ENCODE data around the gene CD36.

Gene CD36

DNA sequence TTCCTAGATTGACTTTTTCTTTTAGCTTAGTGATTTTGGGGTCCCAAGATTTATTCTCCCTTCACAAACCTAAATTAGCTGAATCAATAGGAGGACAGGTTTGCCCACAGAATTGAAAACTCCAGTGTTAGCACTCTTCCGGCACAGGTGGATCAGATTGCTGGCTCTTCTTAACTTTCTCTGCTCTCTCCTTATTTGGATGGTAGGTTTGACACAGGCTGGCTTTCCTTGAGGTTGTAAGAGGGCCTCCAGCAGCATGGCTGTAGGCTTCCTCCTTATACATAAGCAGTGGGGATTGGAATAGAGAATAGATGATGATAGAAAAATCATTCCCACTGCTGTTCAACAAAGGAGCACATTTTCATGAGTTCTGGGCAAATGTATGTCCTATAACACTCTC is 9.4 kb upstream of the CD36 start:
- DNase-seq, result no peak

DNA sequence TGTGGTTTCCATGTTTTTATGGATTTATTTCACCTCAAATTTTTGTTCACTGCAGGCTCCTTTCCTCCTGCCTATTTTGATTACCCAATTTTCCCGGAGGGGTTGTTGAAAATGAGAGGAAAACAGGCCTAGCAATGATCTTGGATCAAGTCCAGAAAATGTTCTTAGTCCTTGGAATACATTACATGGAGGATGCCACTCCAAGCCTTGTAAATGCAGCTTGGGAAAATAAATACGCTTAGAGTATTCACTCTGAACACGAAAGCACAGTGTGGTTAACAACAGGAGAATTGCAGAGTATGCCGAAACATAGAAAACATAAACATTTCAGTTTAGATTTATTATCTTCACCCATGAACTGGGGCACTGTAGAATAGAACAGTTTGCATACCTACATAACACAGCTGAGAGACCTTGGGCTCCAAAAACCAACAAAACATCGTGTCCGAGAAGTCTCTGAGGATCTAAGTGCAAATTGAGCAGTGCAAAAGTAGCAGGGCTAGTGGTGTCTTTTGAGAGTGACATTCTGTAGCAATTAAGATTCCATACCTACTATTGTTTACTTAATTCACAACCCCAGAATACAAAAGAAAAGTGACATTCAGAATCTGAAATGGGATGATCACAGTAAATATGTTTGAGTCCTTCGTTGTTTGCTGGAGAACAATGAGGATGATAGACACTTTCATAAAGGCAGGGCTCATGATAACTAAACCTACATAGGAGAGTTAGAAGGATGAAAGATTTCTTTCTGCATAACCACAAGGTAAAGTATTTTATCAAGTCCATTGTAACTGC is 7.6 kb upstream of the CD36 start:
- peak; percentile 89 for DNase-seq

DNA sequence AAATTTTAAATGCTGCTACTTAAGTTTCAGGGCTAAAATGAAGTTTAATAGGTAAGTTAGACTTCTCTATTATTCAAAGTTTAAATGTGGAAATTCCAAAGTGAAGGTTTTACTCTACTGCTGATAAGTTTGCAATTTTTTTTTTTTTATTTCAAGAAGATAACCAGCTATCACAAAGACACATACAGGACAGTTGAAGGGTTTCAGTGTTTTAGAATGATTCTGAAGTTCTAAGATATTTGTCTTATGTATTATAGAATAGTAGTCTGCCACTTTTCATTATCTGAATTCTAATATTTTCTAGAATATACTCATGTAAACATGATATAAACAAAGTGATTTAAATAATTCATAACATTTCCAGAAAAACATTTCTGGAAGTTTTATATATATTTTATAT is 7.0 kb upstream of the CD36 start:
- DNase-seq, result no peak

DNA sequence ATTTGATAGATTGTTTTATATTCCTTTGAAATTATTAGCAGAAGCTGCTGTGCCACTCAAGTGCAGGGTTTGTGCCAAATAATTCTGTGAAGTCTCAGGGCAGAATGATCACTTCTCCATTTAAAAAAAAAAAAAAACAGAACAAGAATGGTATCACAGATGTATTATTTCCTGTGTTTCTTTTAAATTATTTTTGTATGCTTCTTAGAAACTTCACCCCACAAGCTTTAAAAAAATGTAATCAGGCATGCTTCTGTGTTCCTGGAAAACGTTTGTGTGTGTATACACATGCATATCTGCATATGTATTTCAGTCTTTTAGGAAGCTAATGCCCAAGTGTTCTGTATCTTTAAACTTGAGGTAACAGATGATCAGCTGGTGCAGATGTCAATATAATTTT is 6.3 kb upstream of the CD36 start:
- DNase-seq, result no peak

- no peak for DNase-seq
Observed at GRCh38 chr7:80632819-80633218, 5.6 kb upstream of the CD36 start.

DNA sequence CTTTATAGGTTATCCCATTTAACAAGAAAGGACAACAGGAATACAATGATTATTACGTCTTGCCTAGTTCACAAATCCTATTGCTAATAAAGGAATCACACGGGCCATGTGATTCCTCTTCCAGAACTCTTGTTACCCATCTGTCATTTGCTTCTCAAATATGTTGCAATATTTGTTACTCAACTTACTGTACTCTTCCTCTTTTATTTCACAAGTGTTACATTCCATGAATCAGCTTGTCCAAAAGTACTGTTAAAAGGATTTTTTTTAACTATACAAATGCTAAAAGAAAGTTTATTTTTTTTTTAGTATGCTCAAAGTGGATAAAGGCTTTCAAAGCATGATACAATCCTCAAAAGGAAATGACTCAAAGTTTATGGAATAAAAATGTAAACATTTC is 3.9 kb upstream of the CD36 start:
- no peak for DNase-seq

- no peak for DNase-seq
Observed at GRCh38 chr7:80635533-80635932, 2.9 kb upstream of the CD36 start.

- DNase-seq, result peak; percentile 76
Observed at GRCh38 chr7:80635998-80636397, 2.4 kb upstream of the CD36 start.

DNA sequence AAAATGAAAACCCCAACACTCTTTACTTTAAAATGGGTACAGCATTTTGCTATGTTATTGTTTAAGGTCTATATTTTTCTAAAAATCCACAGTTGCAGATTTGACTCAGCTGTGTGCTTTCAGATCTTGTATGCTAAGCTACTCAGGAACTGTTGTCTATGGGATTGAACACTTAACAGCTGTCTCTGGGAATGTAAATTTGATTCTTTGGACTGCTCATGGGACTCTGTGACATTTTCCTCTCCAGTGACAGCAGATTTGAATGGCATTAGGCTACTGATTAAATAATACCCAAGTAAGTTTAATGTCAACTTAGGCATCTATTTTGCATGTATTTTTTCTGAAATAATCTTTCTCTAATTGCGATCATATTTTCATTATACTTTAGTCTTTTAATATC is 1.7 kb upstream of the CD36 start:
- peak; percentile 42 for DNase-seq

- DNase-seq, result no peak
Observed at GRCh38 chr7:80637454-80637853, 988 bp upstream of the CD36 start.

DNA sequence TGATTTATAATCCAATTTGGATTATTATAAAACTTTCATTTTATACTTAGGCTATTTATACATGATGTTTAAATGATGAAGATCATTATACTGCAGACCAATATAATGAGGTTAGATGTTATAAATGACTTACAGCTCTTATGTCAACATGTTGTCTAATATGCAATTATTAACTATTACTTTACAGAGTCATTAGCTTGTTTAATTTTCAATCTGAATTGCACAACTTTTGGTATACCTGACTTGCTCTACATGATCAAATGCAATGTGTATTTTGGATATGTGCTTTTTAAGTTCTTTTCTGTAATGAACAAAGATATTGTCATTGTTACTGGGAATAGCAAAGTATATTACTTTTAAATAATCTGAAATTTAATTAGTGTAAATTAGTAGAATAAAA is 569 bp downstream of the CD36 start:
- no peak for DNase-seq

DNA sequence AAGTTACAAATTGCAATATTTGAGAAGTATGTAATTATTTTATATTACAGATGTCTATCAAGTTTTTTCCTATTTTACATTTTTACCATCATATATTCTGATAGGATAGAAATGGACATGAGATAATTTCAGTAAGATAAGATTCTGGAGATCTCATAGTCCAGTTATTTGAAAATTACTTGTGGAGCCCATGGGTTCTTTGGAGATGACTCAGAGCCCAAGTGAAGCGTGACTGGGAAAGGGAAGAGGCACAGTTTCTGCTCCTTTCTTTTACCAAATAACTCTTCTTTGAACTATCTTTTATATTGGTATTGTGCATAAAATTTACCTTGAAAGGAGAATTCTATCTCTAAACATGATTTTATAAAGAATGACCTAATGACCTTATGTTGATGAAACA is 2.4 kb downstream of the CD36 start:
- DNase-seq, result peak; percentile 31

DNA sequence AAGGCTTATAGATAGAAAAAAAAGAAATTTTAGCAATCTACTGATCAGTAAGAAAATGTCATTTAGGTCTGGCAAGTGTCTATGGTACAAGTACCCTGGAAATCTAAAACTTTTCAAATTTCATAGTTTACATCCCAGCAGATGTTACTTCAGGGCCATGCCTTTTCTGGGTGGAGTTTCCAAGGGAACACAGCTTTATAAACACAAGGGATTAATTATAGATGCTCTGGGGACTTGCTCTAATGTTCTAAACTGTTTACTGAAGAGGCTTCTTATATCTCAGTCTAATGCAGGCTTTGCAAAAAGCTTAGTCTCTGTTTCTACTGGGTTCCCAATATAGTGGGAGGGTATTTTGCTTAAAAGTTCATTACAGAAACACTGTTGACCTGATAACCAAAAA is 3.1 kb downstream of the CD36 start:
- DNase-seq, result peak; percentile 57

GRCh38 chr7:80642871-80643270 is 4.4 kb downstream of the CD36 start:
- DNase-seq, result no peak

GRCh38 chr7:80643336-80643915 is 5.0 kb downstream of the CD36 start:
- no peak for DNase-seq

DNA sequence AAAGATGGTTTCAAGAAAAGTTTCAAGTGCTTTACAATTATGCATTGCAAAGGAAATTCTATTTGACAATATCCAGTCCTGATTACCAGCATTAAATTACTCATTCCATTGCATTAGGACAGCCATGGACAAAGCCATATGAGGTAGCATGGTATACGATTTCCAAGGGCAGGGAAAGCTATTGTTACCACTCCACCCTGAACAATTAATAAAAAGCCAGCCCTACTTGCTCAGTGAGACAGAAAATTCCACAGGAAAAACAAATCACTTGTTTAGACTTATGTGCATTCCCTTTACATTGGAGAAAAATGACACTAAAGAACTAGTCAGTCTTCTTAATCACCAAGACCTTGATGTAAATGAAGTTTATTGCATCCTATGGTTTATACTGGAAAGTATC is 5.6 kb downstream of the CD36 start:
- peak; percentile 20 for DNase-seq

DNA sequence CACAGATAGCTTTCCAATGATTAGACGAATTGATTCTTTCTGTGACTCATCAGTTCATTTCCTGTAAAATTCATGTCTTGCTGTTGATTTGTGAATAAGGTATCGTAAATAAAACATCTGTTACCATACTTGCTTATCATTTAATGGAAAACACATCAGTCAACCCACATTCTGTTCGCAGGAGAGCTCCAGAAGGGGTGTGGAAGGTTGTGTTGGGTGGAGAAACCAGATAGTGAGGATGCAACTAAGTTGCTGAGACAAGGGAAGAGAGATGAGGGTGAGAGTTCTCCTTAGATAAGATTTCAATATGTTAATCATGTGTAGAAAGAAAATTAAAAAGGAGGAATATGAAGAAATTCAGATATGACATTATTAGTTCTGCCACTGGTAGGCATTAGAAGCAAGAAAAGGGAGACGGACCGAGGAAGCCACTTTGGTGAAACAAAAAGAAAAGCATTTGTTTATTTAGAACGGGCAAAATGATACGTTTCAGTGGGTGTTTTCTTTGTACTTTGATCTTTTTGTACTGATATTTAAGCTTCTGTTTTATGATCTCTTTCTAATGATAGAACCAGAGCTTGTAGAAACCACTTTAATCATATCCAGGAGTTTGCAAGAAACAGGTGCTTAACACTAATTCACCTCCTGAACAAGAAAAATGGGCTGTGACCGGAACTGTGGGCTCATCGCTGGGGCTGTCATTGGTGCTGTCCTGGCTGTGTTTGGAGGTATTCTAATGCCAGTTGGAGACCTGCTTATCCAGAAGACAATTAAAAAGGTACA is 7.8 kb downstream of the CD36 start:
- DNase-seq, result peak; percentile 57

DNA sequence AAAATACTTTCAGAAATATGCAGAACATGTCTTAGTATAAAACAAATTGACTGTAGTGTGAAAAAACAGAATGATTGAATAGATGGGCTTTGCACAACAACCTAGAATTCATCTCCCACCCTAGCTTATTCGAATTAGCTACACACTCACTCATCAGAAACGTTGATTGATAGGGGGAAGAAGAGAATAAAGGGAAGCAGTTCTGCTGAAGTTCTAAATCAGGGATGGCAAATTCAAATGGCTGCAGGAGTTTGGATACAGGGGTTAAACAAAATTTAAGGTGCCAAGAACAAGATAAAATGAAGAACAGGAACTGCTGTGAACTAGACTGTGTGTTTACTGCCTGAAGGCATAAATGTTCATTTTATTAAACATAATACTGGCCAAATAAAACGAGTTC is 9.0 kb downstream of the CD36 start:
- DNase-seq, result no peak

DNA sequence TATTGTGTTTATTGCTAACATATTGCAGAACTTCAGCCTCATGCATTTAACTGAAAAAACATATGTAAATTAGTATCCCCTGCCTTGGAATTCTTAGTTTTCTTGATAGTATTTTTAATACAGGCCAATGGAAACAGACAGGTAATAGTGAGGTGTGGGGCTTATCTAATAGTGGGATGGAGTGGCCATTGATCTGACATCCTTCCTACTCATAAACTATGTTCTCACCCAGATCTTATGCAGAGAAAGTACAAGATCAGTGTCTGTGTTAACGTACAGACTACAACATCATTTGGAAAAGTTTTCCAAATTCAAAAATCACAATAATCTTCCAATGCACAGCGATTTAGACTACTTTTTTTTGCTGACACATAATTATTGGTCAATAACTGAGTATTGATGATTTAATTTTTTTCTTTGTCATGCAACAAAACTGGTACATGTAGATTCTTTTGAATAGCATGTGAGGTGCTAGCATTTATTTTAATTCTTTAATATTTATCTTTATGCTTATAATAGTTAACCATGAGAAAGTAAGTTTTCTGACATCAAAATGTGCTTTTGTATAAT is 9.7 kb downstream of the CD36 start:
- DNase-seq, result no peak

DNA sequence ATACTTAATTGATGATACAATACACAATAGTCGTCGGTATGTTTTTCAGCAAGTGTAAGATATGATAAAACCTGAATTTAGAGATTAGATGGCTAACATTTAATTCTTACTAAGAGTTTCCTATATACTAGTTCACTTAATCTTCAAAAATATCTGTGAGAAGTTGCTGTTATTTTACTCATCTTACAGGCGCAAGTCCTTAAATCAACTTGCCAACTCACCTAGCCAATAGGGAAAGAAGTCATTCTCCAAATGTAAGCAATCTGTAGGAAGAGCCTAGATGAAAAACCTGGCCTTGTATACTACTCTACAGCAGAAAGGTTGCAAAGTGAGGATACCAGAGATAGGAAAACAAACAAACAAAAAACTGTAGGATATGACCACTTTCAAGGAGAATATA is 10.6 kb downstream of the CD36 start:
- DNase-seq, result no peak

GRCh38 chr7:80650030-80650429 is 11.6 kb downstream of the CD36 start:
- DNase-seq, result no peak

DNA sequence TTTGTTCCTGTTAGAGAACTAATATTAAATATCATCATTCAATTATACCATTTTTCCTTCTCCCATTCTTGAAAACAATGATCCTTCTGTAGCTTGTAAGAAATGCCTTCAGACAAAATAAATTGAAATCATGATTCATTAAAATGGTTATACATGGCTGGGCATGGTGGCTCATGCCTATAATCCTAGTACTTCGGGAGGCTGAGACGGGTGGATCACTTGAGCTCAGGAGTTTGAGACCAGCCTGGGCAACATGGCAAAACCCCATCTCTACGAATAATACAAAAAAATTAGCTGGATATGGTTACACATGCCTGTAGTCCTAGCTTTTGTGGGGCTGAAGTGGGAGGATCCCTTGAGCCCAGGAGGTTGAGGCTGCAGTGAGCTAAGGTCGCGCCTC is 13.0 kb downstream of the CD36 start:
- no peak for DNase-seq

DNA sequence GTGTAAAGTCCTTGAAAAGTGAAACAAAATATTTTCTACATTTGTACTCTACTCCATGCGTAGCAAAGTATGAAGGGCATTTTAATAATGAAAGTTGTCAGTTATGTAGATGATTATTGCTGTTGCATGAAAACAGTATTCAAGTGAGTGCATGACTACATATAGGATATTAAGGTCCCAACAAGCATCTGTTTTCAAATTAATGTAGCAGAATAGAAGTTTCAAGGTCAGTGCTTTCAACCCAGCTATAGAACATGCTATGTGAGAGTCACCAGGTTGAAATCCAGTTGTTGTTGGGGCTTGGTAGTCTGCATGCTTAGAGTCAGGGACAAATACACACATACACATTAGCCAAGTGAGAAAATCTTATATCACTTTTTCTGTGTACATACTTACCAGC is 14.8 kb downstream of the CD36 start:
- DNase-seq, result no peak

- no peak for DNase-seq
Observed at GRCh38 chr7:80654887-80655340, 16.5 kb downstream of the CD36 start.

All from NCI-H69 (cell line).